NCI-H524 treated with DMSO at 0.1 percent for 48 hours (cell line): Measurements from ENCODE around the gene GRIK4.

Source experiments
- DNase-seq: peaks from one replicate; lab custom pipeline; 2025; lab: John Stamatoyannopoulos, UW

The GRIK4 gene

DNA sequence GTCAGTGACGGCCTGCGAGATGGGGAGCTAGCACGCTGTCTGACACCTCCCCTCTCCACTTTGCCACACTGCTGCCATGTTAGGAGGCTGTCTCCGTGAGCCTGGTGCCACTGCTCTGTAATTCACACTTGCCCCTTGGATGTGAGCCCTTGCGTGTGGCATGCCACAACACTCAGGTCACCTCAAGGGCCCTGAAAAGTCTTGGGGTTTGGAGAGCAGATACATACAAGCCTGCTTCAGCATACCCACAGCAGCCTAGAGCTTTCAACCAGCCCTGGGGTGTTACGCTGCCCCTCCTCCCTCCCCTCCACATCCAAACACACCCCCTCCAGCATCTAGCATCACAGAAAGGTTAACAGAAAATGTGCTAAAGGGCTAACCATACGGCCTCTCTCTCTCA is 442.8 kb downstream of the GRIK4 start:
- no peak for DNase-seq

DNA sequence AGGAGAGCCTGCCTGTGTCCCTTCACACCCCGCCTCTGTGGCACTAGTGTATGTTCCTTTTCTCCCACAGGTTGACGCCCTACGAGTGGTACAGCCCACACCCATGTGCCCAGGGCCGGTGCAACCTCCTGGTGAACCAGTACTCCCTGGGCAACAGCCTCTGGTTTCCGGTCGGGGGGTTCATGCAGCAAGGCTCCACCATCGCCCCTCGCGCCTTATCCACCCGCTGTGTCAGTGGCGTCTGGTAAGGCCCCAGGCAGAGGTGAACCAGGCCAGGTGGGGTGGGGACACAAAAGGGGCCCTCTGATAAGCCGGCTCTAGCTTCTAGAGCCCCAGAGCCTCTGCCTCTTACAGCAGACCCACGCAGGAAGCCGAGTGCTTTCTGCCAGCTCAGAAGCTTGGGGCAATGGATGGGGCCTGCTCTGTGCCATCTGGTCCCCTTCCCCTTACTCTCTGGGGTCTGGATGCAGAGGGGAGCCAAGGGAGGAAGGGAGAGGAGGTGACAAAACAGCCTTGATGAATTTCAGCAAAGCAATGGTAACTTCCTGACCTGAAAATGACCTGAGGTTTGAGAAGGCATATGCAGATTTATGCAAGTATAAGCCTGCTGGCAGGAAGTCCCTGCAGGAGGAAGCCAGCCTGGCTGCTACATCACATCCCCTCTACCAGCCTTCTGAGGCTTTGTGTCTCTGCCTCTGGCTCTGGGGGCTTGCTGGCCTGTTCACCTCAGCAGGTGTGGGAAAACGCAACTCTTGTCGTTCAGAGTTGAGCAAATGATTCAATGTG is 445.4 kb downstream of the GRIK4 start:
- DNase-seq: no peak

DNA sequence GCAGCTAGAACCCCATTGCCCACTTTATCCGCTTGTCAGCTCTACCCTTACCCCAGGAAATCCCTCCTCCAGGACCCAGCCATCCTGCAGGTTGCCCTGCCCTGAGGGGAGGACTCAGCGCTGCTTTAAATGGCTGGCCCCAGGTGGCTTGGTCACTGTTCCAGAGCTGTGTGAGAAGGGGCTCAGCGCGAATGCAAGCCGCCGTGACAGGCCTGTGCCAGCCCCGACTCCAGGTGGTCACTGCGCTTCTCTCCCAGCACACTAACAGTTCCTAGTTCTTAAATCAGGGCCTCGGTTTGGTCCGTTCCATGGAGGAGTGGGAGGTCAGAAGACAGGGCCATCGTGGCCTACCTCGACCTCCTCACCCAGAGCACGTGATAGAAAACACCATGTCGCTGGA is 446.6 kb downstream of the GRIK4 start:
- no peak for DNase-seq

GRCh38 chr11:120959189-120959588 is 447.6 kb downstream of the GRIK4 start:
- DNase-seq: no peak

- no peak for DNase-seq
Observed at GRCh38 chr11:120964857-120965256, 453.3 kb downstream of the GRIK4 start.

DNA sequence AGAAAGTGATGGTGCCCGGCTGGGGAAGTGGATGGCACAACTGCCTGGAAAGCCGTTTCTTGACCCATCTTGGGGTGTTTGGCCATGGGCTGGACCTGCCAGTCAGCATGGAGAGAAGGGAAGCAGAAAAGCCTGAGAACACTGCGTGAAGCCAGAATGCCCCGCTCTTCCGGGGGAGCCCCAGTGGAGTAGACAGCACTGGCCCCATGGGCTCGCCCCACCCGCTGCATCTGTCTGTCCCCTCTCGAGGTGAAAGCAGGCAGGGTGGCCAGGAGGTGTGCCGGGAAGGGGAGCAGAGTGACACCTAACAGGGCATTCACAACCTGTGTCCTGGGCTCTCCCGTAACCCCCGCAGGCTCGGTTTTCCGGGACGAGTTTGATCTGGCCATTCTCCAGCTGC is 455.3 kb downstream of the GRIK4 start:
- DNase-seq: no peak

DNA sequence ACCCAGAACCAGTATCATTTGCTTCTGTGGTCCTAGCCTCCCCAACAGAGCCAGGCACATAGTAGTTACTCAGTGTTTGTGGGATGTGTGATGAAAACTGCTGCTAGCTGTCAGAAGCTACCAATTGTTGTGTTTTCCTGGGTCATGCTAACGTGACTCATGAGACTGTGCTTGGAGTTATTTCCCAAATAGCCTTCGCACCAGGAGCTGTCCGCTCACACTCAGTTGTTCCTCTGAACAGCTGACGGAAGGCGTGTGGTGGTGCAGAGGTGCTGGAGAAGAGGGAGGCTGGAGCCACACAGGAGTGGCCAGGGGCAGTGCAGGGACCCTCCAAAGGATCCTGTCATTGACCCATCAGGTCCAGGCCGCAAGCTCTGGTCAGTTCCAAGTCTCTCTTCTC is 458.4 kb downstream of the GRIK4 start:
- DNase-seq: no peak

- no peak for DNase-seq
Observed at GRCh38 chr11:120971825-120972224, 460.3 kb downstream of the GRIK4 start.

- no peak for DNase-seq
Observed at GRCh38 chr11:120972621-120973020, 461.1 kb downstream of the GRIK4 start.

GRCh38 chr11:120973501-120973900 is 462.0 kb downstream of the GRIK4 start:
- no peak for DNase-seq

GRCh38 chr11:120974466-120974865 is 462.9 kb downstream of the GRIK4 start:
- DNase-seq: no peak

DNA sequence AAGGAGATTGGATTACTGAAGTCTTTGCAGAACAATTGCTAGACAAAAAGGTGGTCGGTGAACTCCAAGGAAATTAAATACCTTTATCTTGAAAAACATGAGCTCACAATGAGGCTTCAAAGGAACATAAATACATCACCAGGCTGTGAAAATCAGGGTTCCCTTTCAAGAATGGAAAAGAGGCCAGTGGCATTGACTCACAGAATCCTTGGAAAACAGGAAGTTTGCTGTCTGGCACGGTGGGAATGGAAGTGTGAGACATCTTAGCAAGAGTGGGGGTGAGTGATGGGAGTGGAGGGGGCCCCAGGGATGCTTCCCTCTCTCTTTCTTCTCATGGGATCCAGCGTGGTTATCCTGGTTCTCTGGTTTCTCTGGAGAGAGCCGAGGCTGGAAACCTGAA is 463.4 kb downstream of the GRIK4 start:
- no peak for DNase-seq

GRCh38 chr11:120977266-120978137 is 466.0 kb downstream of the GRIK4 start:
- DNase-seq: no peak

DNA sequence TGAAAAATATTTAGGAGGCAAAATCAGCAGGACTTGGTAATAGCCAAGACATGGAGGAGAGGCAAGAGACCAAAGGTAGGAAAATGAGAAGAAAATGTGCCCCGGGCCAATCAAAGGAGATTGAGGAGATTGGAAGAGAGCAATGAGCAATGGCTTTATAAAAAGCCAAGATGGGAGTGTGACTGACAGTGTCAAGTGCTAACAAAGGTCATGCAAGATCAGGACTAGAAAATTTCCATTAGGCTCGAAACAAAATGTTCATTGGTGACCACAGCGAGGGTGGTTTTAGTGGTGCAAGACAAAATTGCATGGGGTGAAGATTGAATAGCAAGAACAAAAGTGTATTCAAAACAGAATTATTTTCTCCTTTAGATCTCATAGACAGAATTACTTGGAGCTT is 467.2 kb downstream of the GRIK4 start:
- no peak for DNase-seq

- no peak for DNase-seq
Observed at GRCh38 chr11:120985718-120986569, 474.4 kb downstream of the GRIK4 start.

- no peak for DNase-seq
Observed at GRCh38 chr11:120988603-120989002, 477.1 kb downstream of the GRIK4 start.

DNA sequence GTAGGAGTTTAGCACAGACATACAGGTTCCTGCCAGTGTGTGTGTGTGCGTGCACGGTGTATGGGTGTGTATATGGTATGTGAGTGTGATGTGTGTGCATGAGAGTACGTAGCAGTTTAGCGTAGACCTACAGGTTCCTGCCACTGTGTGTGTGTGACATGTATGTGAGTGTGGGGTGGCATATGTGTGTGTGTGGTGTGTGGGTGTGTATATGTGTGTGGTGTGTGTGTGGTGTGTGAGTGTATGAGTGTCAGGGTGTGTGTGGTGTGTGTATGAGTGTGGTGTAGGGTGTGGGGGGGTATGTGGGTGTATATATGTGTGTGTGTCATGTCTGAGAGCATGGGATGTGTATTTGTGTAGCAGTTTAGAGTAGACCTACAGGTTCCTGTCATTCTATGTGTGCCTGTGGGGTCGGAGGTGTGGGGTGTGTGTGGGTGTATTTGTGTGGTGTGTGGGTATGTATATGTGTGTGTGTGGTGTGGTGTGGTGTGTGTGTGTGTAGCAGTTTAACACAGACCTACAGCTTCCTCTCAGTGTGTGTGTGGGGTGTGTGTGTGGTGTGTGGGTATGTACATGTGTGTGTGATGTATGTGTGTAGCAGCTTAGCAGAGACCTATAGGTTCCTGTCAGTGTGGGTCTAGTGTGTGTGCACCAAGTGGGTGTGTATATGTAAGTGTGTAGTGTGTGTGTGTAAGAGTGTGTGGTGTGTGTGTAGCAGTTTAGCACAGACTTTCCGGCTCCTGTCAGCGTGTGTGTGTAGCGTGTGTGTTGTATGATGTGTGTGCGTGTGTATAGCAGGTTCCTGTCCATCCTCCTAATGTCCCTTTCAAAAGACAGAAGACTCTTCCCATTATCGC is 480.5 kb downstream of the GRIK4 start:
- DNase-seq: no peak

DNA sequence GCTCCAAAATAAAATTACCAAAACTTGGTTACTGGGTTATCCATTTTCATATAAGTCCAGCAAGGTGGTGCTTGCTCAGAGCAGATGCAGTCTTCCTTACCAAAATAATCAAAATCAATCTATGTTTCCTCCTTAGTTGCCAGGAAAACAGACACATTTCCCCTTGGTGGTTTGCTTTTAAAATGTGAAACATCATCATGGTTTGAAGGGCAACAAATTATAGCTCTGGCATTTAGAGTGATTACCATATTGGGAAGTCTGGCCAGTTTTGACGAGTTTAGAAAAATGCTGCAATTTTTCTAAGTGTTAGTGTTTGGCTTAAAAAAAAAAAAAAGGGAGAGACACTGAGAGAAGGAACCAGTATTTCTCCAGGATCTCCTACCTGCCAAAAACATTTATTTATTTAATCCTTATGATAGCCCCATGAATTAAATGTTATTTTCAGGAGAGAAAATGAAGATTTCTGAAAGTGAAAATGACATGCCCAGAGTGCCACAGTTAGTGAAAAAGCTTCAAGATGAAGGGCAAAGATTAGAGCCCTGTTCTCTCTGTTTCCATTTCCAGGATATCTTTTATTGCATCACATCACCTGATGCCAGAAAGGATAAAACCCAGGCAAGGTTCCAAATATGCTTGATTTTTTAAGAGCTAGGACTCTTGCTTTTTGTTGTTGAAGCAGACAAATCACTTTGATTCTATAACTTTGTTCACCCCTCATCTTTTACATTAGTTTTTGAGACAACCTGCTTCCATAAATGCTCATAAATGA is 482.7 kb downstream of the GRIK4 start:
- DNase-seq: no peak

- DNase-seq: no peak
Observed at GRCh38 chr11:120995184-120995583, 483.6 kb downstream of the GRIK4 start.

GRCh38 chr11:120996973-120997372 is 485.4 kb downstream of the GRIK4 start:
- DNase-seq: no peak

DNA sequence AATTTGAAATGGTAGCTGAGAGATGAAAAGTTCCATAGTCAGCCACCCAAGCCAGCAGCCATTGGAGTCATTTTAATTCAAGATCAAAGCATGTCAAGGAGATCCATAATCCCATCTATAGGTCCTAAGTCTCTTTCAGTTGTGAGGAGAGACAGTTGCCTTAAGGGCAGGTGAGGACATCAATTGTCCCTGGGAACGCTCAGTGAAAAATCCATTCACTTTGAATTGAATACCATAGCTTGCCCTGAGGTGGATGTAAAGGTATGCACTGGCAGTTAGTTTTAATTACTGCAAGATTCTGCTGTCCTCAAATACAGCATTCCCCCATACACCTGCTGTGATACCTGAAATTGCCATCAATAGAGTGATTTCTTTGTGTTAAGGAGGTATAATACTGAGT is 487.0 kb downstream of the GRIK4 start:
- DNase-seq: no peak
